Retinal pigment epithelial cell (primary cell): Measurements from ENCODE around the gene MRPL53.

Source experiments
- DNase-seq: peaks from one replicate; pipeline ENCODE4 v3.0.0-alpha.2; 2010; ENCODE audit warnings: low read depth
- H3K4me3 ChIP-seq: 2 replicates; pipeline ENCODE4 v1.5.1; 2011; ENCODE audit warnings: mild to moderate bottlenecking, low read length, control low read depth, moderate library complexity
- TF ChIP-seq, protein P1 (sequence below): conservative IDR thresholded peaks from 2 replicates; pipeline ENCODE4 v1.5.1; 2011; ENCODE audit warnings: low read depth, low read length, control low read depth, inconsistent platforms

The MRPL53 gene

GRCh38 chr2:74458938-74459363, 13.5 kb downstream of the MRPL53 start:
- TF ChIP-seq, protein P1, sequence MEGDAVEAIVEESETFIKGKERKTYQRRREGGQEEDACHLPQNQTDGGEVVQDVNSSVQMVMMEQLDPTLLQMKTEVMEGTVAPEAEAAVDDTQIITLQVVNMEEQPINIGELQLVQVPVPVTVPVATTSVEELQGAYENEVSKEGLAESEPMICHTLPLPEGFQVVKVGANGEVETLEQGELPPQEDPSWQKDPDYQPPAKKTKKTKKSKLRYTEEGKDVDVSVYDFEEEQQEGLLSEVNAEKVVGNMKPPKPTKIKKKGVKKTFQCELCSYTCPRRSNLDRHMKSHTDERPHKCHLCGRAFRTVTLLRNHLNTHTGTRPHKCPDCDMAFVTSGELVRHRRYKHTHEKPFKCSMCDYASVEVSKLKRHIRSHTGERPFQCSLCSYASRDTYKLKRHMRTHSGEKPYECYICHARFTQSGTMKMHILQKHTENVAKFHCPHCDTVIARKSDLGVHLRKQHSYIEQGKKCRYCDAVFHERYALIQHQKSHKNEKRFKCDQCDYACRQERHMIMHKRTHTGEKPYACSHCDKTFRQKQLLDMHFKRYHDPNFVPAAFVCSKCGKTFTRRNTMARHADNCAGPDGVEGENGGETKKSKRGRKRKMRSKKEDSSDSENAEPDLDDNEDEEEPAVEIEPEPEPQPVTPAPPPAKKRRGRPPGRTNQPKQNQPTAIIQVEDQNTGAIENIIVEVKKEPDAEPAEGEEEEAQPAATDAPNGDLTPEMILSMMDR = no peak
- DNase-seq = no peak
- H3K4me3 ChIP-seq = peak overlapping the region; percentile 99

GRCh38 chr2:74458132-74458937, 14.1 kb downstream of the MRPL53 start, which contains the start of gene WBP1:
TSS of gene WBP1 (plus strand) at chr2:74458438. CDS start at chr2:74458603, 165 bp downstream.
- peak within 1 kb of the TSS; percentile 99 for H3K4me3 ChIP-seq
- TF ChIP-seq, protein P1 = no peak
- peak; percentile 100 for DNase-seq

- DNase-seq = no peak
- peak overlapping the region; percentile 77 for H3K4me3 ChIP-seq
- TF ChIP-seq, protein P1 = no peak
Measured at GRCh38 chr2:74457549-74458131, 14.8 kb downstream of the MRPL53 start.

DNA sequence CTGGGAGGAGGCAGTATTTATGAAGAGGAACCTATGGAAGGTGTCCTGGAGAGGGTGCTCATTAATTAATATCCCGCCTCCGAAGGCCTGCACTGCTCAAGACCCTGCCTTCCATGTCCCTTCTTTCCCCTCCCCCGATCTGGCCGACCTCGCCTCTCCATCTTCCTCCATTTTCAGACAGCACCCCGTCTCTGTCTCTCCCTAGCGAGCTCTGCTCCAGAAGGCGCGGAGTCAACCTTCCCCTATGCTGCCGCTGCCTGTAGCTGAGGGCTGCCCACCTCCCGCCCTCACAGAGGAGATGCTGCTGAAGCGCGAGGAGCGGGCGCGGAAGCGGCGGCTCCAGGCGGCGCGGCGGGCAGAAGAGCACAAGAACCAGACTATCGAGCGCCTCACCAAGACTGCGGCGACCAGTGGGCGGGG, 15.3 kb downstream of the MRPL53 start:
- peak overlapping the region; percentile 77 for H3K4me3 ChIP-seq
- TF ChIP-seq, protein P1 = no peak
- DNase-seq = no peak

GRCh38 chr2:74454654-74455511, 17.6 kb downstream of the MRPL53 start, which contains the start of gene INO80B:
TSS of gene INO80B (plus strand) at chr2:74455087. CDS start at chr2:74455117, 30 bp downstream.
- peak; percentile 92 for DNase-seq
- peak within 1 kb of the TSS; percentile 96 for H3K4me3 ChIP-seq
- TF ChIP-seq, protein P1 = no peak

GRCh38 chr2:74450570-74451190, 21.8 kb downstream of the MRPL53 start:
- no peak for DNase-seq
- TF ChIP-seq, protein P1 = no peak
- no peak overlapping the region for H3K4me3 ChIP-seq
